ENCODE measurements around the gene DHX35.

DNA sequence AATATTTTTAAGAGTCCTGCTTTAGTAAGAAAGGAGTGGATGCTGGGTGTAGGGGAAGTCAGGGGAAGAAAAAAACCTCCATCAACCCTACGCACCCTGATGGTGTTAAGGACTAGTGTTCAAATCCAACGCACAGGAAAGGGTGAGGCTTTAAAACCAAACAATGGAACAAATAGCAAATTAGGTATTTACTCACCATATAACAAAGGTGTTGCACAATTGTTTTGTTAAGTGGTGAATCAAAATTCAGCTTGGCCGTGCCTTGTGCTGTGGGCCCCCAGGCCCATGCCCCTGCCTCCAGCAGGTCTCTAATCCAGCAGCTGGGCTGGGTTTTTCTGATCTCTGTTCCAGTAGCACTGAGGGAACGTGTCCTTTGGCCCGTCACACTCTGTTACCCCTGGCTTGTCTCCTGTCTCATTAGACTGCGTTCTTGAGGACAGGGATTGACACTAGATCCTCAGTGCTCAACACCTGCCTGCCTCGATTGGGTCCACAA lies 24.1 kb upstream of the DHX35 start:
- TF ChIP-seq, protein P1, sequence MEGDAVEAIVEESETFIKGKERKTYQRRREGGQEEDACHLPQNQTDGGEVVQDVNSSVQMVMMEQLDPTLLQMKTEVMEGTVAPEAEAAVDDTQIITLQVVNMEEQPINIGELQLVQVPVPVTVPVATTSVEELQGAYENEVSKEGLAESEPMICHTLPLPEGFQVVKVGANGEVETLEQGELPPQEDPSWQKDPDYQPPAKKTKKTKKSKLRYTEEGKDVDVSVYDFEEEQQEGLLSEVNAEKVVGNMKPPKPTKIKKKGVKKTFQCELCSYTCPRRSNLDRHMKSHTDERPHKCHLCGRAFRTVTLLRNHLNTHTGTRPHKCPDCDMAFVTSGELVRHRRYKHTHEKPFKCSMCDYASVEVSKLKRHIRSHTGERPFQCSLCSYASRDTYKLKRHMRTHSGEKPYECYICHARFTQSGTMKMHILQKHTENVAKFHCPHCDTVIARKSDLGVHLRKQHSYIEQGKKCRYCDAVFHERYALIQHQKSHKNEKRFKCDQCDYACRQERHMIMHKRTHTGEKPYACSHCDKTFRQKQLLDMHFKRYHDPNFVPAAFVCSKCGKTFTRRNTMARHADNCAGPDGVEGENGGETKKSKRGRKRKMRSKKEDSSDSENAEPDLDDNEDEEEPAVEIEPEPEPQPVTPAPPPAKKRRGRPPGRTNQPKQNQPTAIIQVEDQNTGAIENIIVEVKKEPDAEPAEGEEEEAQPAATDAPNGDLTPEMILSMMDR (IDR thresholded peaks at IDR 0.05), result no peak
- no peak for TF ChIP-seq EP300 (IDR thresholded peaks at IDR 0.05; ENCODE audit: low read depth)
- TF ChIP-seq POLR2AphosphoS5 (IDR thresholded peaks at IDR 0.05), result no peak
